Suprapubic skin (tissue), 4 donors: ENCODE measurements around the gene HOXD3. TPM values are rescaled to one million over a fixed set of nuclear protein-coding genes. Genes with fewer than 3 reads are reported as not detected.

Source experiments
- DNase-seq, 2 donors: peaks; one replicate each; pipeline ENCODE4 v3.0.0-alpha.2; 2019; ENCODE audit warnings: low spot score in 2 of 2
- H3K27ac ChIP-seq: fragments of 200-600 bp; sonication (generic); one replicate; pipeline ENCODE4 v1.5.1; 2019
- H3K27me3 ChIP-seq: fragments of 200-600 bp; sonication (generic); one replicate; pipeline ENCODE4 v1.5.1; 2019
- H3K36me3 ChIP-seq: fragments of 200-600 bp; sonication (generic); one replicate; pipeline ENCODE4 v1.5.1; 2019
- H3K4me1 ChIP-seq: fragments of 200-600 bp; sonication (generic); one replicate; pipeline ENCODE4 v1.5.1; 2019
- H3K4me3 ChIP-seq: fragments of 200-600 bp; sonication (generic); one replicate; pipeline ENCODE4 v1.5.1; 2019; ENCODE audit warnings: mild to moderate bottlenecking
- H3K9me3 ChIP-seq: fragments of 200-600 bp; sonication (generic); one replicate; pipeline ENCODE4 v1.5.1; 2019
- EP300 ChIP-seq: sonication (generic); formaldehyde crosslinking; IDR thresholded peaks from one replicate; pipeline ENCODE4 v1.6.1; 2017; ENCODE audit warnings: antibody characterized with exemption
- POLR2A ChIP-seq, 2 donors: fragments of 450-650 bp; IDR thresholded peaks; one replicate each; pipeline ENCODE4 v1.6.1; 2017; ENCODE audit warnings: antibody characterized with exemption in 2 of 2, mild to moderate bottlenecking in 2 of 2, moderate library complexity in 2 of 2
- POLR2AphosphoS5 ChIP-seq, 3 donors: sonication (generic); formaldehyde crosslinking; IDR thresholded peaks; one replicate each; pipeline ENCODE4 v1.6.1; 2017; ENCODE audit warnings: antibody characterized with exemption in 3 of 3
- WGBS: methylation state at CpG from one replicate; pipeline ENCODE4 v1.1.5; 2018; 5-methylcytosine and 5-hydroxymethylcytosine counted together
- total RNA-seq, 4 donors: library from RNA; depleted of rRNA; stranded (reverse); fragments of >200 nt; gene quantifications; one replicate each; pipeline ENCODE4 v1.1.0, GENCODE V29; 2016
- TF ChIP-seq, protein P1 (sequence below), 2 donors: fragments of 200-600 bp in 1 of 2; fragments of 450-650 bp in 1 of 2; sonication (generic) in 1 of 2; IDR thresholded peaks; one replicate each; pipeline ENCODE4 v1.5.1; 2016 to 2019; ENCODE audit warnings: antibody characterized with exemption in 2 of 2, mild to moderate bottlenecking in 1 of 2, moderate library complexity in 1 of 2

Gene HOXD3
- total RNA-seq, 4 donors from 2014 or later: 0.49 to 3.5 (median 1.5) TPM

DNA sequence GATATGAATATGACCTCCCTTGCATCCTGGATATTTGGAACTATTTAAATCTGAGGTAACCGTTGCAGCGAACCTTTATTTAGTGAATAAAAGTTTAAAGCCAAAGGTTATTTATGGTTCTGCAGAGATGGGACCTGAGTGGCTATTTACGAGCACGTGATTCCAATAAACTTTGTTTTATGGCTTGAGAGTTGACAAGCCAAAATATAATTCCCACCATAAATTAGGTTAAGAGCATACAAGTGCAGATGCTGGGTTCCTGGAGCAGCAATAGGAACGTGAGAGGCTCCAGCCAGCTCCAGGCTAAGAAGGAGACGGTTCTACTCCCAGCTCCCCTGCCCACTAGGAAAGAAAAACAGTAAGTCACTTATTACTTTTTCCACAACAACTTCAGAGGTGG, 11.0 kb upstream of the HOXD3 start:
- Histone ChIP-seq H3K36me3 (no peaks in the 10 kb centered on the region), H3K4me3 (no peak overlapping the region), H3K4me1 (peaks cover under 1% of the 10 kb centered on the region), H3K27me3 (peaks cover 78% of the 10 kb centered on the region), H3K9me3 (no peaks in the 10 kb centered on the region), H3K27ac (no peak overlapping the region)
- TF ChIP-seq, protein P1, sequence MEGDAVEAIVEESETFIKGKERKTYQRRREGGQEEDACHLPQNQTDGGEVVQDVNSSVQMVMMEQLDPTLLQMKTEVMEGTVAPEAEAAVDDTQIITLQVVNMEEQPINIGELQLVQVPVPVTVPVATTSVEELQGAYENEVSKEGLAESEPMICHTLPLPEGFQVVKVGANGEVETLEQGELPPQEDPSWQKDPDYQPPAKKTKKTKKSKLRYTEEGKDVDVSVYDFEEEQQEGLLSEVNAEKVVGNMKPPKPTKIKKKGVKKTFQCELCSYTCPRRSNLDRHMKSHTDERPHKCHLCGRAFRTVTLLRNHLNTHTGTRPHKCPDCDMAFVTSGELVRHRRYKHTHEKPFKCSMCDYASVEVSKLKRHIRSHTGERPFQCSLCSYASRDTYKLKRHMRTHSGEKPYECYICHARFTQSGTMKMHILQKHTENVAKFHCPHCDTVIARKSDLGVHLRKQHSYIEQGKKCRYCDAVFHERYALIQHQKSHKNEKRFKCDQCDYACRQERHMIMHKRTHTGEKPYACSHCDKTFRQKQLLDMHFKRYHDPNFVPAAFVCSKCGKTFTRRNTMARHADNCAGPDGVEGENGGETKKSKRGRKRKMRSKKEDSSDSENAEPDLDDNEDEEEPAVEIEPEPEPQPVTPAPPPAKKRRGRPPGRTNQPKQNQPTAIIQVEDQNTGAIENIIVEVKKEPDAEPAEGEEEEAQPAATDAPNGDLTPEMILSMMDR (IDR thresholded peaks at IDR 0.05): no peak
- no peak for TF ChIP-seq POLR2AphosphoS5 (IDR thresholded peaks at IDR 0.05)
- TF ChIP-seq EP300: no peak
- no peak for TF ChIP-seq POLR2A (IDR thresholded peaks at IDR 0.05)
- DNase-seq: no peak
- 41% methylated on average over 6 of the region's 6 CpGs for WGBS

- Histone ChIP-seq H3K4me1 (peaks cover under 1% of the 10 kb centered on the region), H3K4me3 (no peak overlapping the region), H3K27me3 (peaks cover 83% of the 10 kb centered on the region), H3K27ac (no peak overlapping the region), H3K36me3 (no peaks in the 10 kb centered on the region), H3K9me3 (no peaks in the 10 kb centered on the region)
- no peak for TF ChIP-seq EP300
- TF ChIP-seq POLR2AphosphoS5 (IDR thresholded peaks at IDR 0.05): no peak
- no peak for TF ChIP-seq POLR2A (IDR thresholded peaks at IDR 0.05)
- TF ChIP-seq, protein P1 (IDR thresholded peaks at IDR 0.05): no peak
- DNase-seq: no peak
These were observed 10.5 kb upstream of the HOXD3 start for GRCh38 chr2:176146645-176147044.

GRCh38 chr2:176147210-176147799, 9.8 kb upstream of the HOXD3 start:
- peaks cover 7% of the 10 kb centered on the region for H3K4me1 ChIP-seq
- TF ChIP-seq, protein P1 (IDR thresholded peaks at IDR 0.05): no peak
- no peak for TF ChIP-seq POLR2A (IDR thresholded peaks at IDR 0.05)
- no peak for TF ChIP-seq EP300
- no peak for TF ChIP-seq POLR2AphosphoS5 (IDR thresholded peaks at IDR 0.05)
- H3K9me3 ChIP-seq: no peaks in the 10 kb centered on the region
- peaks cover 88% of the 10 kb centered on the region for H3K27me3 ChIP-seq
- no peak overlapping the region for H3K27ac ChIP-seq
- whole genome bisulfite sequencing: 75% methylated on average over 32 of the region's 32 CpGs
- H3K4me3 ChIP-seq: no peak overlapping the region
- H3K36me3 ChIP-seq: no peaks in the 10 kb centered on the region
- DNase-seq: peak in 1 of 2 donors; percentile 74

DNA sequence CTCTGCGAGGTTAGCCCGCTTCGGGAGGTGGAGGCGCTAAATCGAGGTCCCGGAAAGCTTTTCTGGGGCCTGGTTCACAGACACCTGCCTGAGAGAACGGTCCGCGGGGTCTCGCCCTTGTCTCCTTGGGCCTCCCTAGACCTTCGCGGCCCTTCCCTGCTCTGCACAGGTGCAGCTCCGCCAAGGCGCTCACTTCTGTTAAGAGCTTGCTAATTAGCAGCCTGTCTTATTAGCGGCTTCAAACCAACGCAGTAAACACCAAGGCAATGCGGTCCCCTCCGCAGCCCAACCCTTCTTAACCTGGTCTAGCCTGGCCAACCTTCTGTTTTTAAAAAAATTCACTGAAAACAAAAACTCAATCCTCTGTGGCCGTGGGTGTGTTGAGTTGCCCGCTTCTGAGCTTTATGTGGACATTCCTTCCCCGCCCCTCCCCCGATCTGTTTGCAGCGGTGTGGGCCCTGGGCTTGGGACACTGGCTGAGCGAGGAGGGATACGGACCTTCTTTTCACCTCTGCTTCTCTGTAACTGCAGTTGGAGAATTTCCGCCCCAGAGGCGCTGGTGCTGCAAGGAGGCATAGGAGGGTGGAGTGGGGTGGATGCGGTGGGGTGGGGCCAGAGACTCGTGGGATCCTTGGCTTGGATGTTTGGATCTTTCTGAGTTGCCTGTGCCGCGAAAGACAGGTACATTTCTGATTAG, 9.2 kb upstream of the HOXD3 start:
- peak; percentile 55 to 76 for DNase-seq
- WGBS: 55% methylated on average over 30 of the region's 31 CpGs
- TF ChIP-seq POLR2AphosphoS5 (IDR thresholded peaks at IDR 0.05) (no peak), POLR2A (IDR thresholded peaks at IDR 0.05) (no peak), EP300 (no peak)
- TF ChIP-seq, protein P1 (IDR thresholded peaks at IDR 0.05): no peak
- Histone ChIP-seq H3K36me3 (peaks cover 2% of the 10 kb centered on the region), H3K4me1 (peaks cover 8% of the 10 kb centered on the region), H3K27ac (no peak overlapping the region), H3K9me3 (no peaks in the 10 kb centered on the region), H3K4me3 (no peak overlapping the region), H3K27me3 (peaks cover 88% of the 10 kb centered on the region)

- Histone ChIP-seq H3K27ac (no peak overlapping the region), H3K9me3 (no peaks in the 10 kb centered on the region), H3K36me3 (peaks cover 6% of the 10 kb centered on the region), H3K27me3 (peaks cover 87% of the 10 kb centered on the region), H3K4me1 (peaks cover 8% of the 10 kb centered on the region), H3K4me3 (no peak overlapping the region)
- WGBS: 67% methylated on average over 11 of the region's 11 CpGs
- no peak for TF ChIP-seq POLR2A (IDR thresholded peaks at IDR 0.05)
- TF ChIP-seq POLR2AphosphoS5 (IDR thresholded peaks at IDR 0.05): no peak
- no peak for TF ChIP-seq EP300
- TF ChIP-seq, protein P1 (IDR thresholded peaks at IDR 0.05): no peak
- no peak for DNase-seq
These were observed 8.2 kb upstream of the HOXD3 start for GRCh38 chr2:176148751-176149421.
